Thyroid gland (tissue), 4 donors: ENCODE measurements around the gene ATRX. TPM values are rescaled to one million over a fixed set of nuclear protein-coding genes. Genes with fewer than 3 reads are reported as not detected.

ENCODE experiments used
- DNase-seq, 2 donors: peaks; one replicate each; pipeline ENCODE4 v3.0.0-alpha.2; 2019
- H3K27ac ChIP-seq, 3 donors: fragments of 200-600 bp; sonication (generic); 1 replicate in 2 of 3; 2 replicates in 1 of 3; pipeline ENCODE4 v1.5.1; 2016 to 2019; ENCODE audit warnings: mild to moderate bottlenecking in 1 of 3, moderate library complexity in 1 of 3
- H3K27me3 ChIP-seq: fragments of 200-600 bp; sonication (generic); one replicate; pipeline ENCODE4 v1.5.1; 2019
- H3K36me3 ChIP-seq, 2 donors: fragments of 200-600 bp; sonication (generic); one replicate each; pipeline ENCODE4 v1.5.1; 2016 to 2019
- H3K4me1 ChIP-seq, 2 donors: fragments of 200-600 bp; sonication (generic); one replicate each; pipeline ENCODE4 v1.5.1; 2017 to 2019
- H3K4me3 ChIP-seq, 3 donors: fragments of 200-600 bp; sonication (generic); replicated peaks in 1 of 3; 1 replicate in 2 of 3; 2 replicates in 1 of 3; pipeline ENCODE4 v1.5.1; 2016; ENCODE audit warnings: mild to moderate bottlenecking in 1 of 3
- H3K9me3 ChIP-seq: fragments of 200-600 bp; sonication (generic); one replicate; pipeline ENCODE4 v1.5.1; 2017
- CTCF ChIP-seq, 6 experiments: fragments of 200-600 bp in 3 of 6; fragments of 450-650 bp in 3 of 6; sonication (generic) in 3 of 6; IDR thresholded peaks; one replicate each; pipeline ENCODE4 v1.5.1; 2016 to 2019; ENCODE audit warnings: antibody characterized with exemption in 6 of 6, mild to moderate bottlenecking in 2 of 6, inconsistent platforms in 1 of 6, moderate library complexity in 1 of 6
- POLR2A ChIP-seq, 2 donors: fragments of 450-650 bp; IDR thresholded peaks; one replicate each; pipeline ENCODE4 v1.6.1; 2017; ENCODE audit warnings: antibody characterized with exemption in 2 of 2, mild to moderate bottlenecking in 2 of 2, moderate library complexity in 1 of 2
- WGBS, 2 donors: methylation state at CpG; one replicate each; pipeline ENCODE4 v1.1.5; 2017; 5-methylcytosine and 5-hydroxymethylcytosine counted together
- intact Hi-C: fragments of 100-400 bp; cut with DNase I; formaldehyde crosslinking; loops from one replicate; pipeline ENCODE4 v1.15.1; 2023
- total RNA-seq, 4 donors: library from RNA; depleted of rRNA; stranded (reverse); fragments of >200 nt; gene quantifications; one replicate each; pipeline ENCODE4 v1.2.3, GENCODE V29; 2016

ATRX gene
- total RNA-seq, 4 donors from 2014 or later: 96.2 to 211 (median 131) TPM

- DNase-seq: no peak
- H3K9me3 ChIP-seq: no peaks in the 10 kb centered on the region
- no peaks in the 10 kb centered on the region for H3K36me3 ChIP-seq
- H3K4me3 ChIP-seq: no peak overlapping the region
- no peak for TF ChIP-seq CTCF (IDR thresholded peaks at IDR 0.05)
- TF ChIP-seq POLR2A (IDR thresholded peaks at IDR 0.05): no peak
- intact Hi-C loops: no loop called here
- H3K27me3 ChIP-seq: no peaks in the 10 kb centered on the region
- 83 to 87% methylated on average over 5 of the region's 5 CpGs for WGBS, 2 donors
- no peak overlapping the region for H3K27ac ChIP-seq
- no peaks in the 10 kb centered on the region for H3K4me1 ChIP-seq
Observed at GRCh38 chrX:77749695-77750094, 36.3 kb downstream of the ATRX start.

- 50 to 79% methylated on average over 2 of the region's 2 CpGs for WGBS, 2 donors
- no peak overlapping the region for H3K27ac ChIP-seq
- no peaks in the 10 kb centered on the region for H3K27me3 ChIP-seq
- DNase-seq: no peak
- intact Hi-C loops: no loop called here
- H3K36me3 ChIP-seq: no peaks in the 10 kb centered on the region
- H3K4me3 ChIP-seq: no peak overlapping the region
- H3K4me1 ChIP-seq: peaks cover 0 to 12% of the 10 kb centered on the region in 2 donors
- no peak for TF ChIP-seq POLR2A (IDR thresholded peaks at IDR 0.05)
- H3K9me3 ChIP-seq: no peaks in the 10 kb centered on the region
Observed at GRCh38 chrX:77743720-77744119, 42.3 kb downstream of the ATRX start.

GRCh38 chrX:77742788-77743476 is 43.1 kb downstream of the ATRX start:
- no peaks in the 10 kb centered on the region for H3K9me3 ChIP-seq
- H3K36me3 ChIP-seq: no peaks in the 10 kb centered on the region
- peaks cover 0 to 12% of the 10 kb centered on the region in 2 donors for H3K4me1 ChIP-seq
- peak; percentile 9 to 18 for DNase-seq
- H3K27me3 ChIP-seq: no peaks in the 10 kb centered on the region
- no peak overlapping the region for H3K4me3 ChIP-seq
- WGBS, 2 donors: 69 to 100% methylated on average over 2 to 3 of the region's 7 CpGs
- intact Hi-C loops: no loop called here
- TF ChIP-seq CTCF (IDR thresholded peaks at IDR 0.05): no peak
- no peak for TF ChIP-seq POLR2A (IDR thresholded peaks at IDR 0.05)
- no peak overlapping the region for H3K27ac ChIP-seq

- TF ChIP-seq CTCF (IDR thresholded peaks at IDR 0.05): no peak
- TF ChIP-seq POLR2A (IDR thresholded peaks at IDR 0.05): no peak
- Histone ChIP-seq H3K4me3 (no peak overlapping the region), H3K9me3 (no peaks in the 10 kb centered on the region), H3K4me1 (peaks cover 0 to 12% of the 10 kb centered on the region in 2 donors), H3K27ac (no peak overlapping the region), H3K36me3 (no peaks in the 10 kb centered on the region), H3K27me3 (no peaks in the 10 kb centered on the region)
- intact Hi-C loops: no loop called here
- WGBS, 2 donors: 60 to 63% methylated on average over 3 of the region's 3 CpGs
- no peak for DNase-seq
Observed at GRCh38 chrX:77740376-77740905, 45.6 kb downstream of the ATRX start.

GRCh38 chrX:77733342-77733741 is 52.7 kb downstream of the ATRX start:
- H3K27ac ChIP-seq: no peak overlapping the region
- 95 to 98% methylated on average over 3 of the region's 3 CpGs for WGBS, 2 donors
- no peaks in the 10 kb centered on the region for H3K27me3 ChIP-seq
- TF ChIP-seq POLR2A (IDR thresholded peaks at IDR 0.05) (no peak), CTCF (IDR thresholded peaks at IDR 0.05) (no peak)
- intact Hi-C loops: no loop called here
- no peak for DNase-seq
- no peaks in the 10 kb centered on the region for H3K36me3 ChIP-seq
- no peaks in the 10 kb centered on the region for H3K9me3 ChIP-seq
- H3K4me1 ChIP-seq: no peaks in the 10 kb centered on the region
- H3K4me3 ChIP-seq: no peak overlapping the region
